HCT116 (cell line): Measurements from ENCODE around the gene CHI3L2. TPM values are rescaled to one million over a fixed set of nuclear protein-coding genes. Genes with fewer than 3 reads are reported as not detected.

Experiments used
- ATAC-seq: fragments of 200-7000 bp; cut with Tn5 transposase; 2 replicates; pipeline ENCODE4 v1.9.1; 2020; ENCODE audit warnings: mild to moderate bottlenecking, moderate library complexity
- BruUV-seq: library from RNA; stranded (reverse); fragments of 400-500 nt; replicated peaks from 2 replicates; lab custom pipeline; 2021; lab: Mats Ljungman, UMichigan
- CTCF ChIA-PET: fragments of 300-600 bp; sonication (Branson Sonifier 250); formaldehyde crosslinking; loops from one replicate; lab custom pipeline; 2021; ENCODE audit warnings: antibody characterized with exemption; lab: Charles Lee
- POLR2A ChIA-PET: fragments of 300-600, 350-600 bp; sonication (Branson Sonifier 250); formaldehyde crosslinking; loops from one replicate; lab custom pipeline; 2021; ENCODE audit warnings: antibody characterized with exemption; lab: Charles Lee
- RAD21 ChIA-PET, 2 experiments: fragments of 300-600 bp; sonication (Branson Sonifier 250); formaldehyde crosslinking; loops; one replicate each; lab custom pipeline; 2023; ENCODE audit warnings: low total read pairs in 2 of 2; ENCODE audit not compliant: uncharacterized antibody in 2 of 2, unreplicated experiment in 2 of 2, low non-redundant PET in 1 of 2; lab: Charles Lee
- DNase-seq: peaks from one replicate; pipeline ENCODE4 v3.0.0-alpha.2; 2010; ENCODE audit warnings: low read depth, low spot score
- H2AFZ ChIP-seq: fragments of 200-600 bp; shearing (Covaris generic), sonication (generic); 2 replicates; pipeline ENCODE4 v1.6.1; 2017; ENCODE audit warnings: low read depth, mixed run types, mixed read lengths, antibody characterized with exemption, low read length; ENCODE audit not compliant: poor library complexity, severe bottlenecking
- H3K27ac ChIP-seq: 2 replicates; pipeline ENCODE4 v1.5.1; 2012; ENCODE audit warnings: low read depth, low read length
- H3K27me3 ChIP-seq: fragments of 200-600 bp; sonication (generic); 2 replicates; pipeline ENCODE4 v1.6.1; 2016; ENCODE audit warnings: mixed run types, low read length, mixed read lengths; ENCODE audit not compliant: insufficient read depth
- H3K36me3 ChIP-seq, 2 experiments: fragments of 200-500 bp in 1 of 2; fragments of 200-600 bp in 1 of 2; sonication (Bioruptor generic) in 1 of 2; sonication (generic) in 1 of 2; 2 replicates each; pipeline versions ENCODE4 v1.5.1 to v1.6.1; 2014 to 2016; ENCODE audit warnings: low read length in 2 of 2, inconsistent platforms in 1 of 2, mixed read lengths in 1 of 2, mixed run types in 1 of 2; ENCODE audit not compliant: insufficient read depth in 2 of 2, control insufficient read depth in 1 of 2
- H3K4me1 ChIP-seq, 2 experiments: fragments of 200-600 bp in 1 of 2; sonication (generic) in 1 of 2; 2 replicates each; pipeline versions ENCODE4 v1.5.1 to v1.6.1; 2012 to 2017; ENCODE audit warnings: low read length in 2 of 2, inconsistent platforms in 1 of 2, mild to moderate bottlenecking in 1 of 2, mixed read lengths in 1 of 2, mixed run types in 1 of 2, moderate library complexity in 1 of 2; ENCODE audit not compliant: insufficient read depth in 2 of 2, control insufficient read depth in 1 of 2
- H3K4me2 ChIP-seq: fragments of 200-600 bp; sonication (generic); 2 replicates; pipeline ENCODE4 v1.6.1; 2017; ENCODE audit warnings: mixed run types, low read length, mixed read lengths
- H3K4me3 ChIP-seq, 2 experiments: fragments of 200-600 bp in 1 of 2; sonication (generic) in 1 of 2; replicated peaks in 1 of 2; 2 replicates each; pipeline ENCODE4 v1.5.1; 2011 to 2016; ENCODE audit warnings: low read length in 2 of 2, control low read depth in 1 of 2, low read depth in 1 of 2, mild to moderate bottlenecking in 1 of 2, mixed read lengths in 1 of 2, mixed run types in 1 of 2
- H3K79me2 ChIP-seq: fragments of 200-600 bp; sonication (generic); 2 replicates; pipeline ENCODE4 v1.6.1; 2017; ENCODE audit warnings: mild to moderate bottlenecking, mixed run types, low read length, moderate library complexity, mixed read lengths; ENCODE audit not compliant: insufficient read depth
- H3K9ac ChIP-seq: fragments of 200-600 bp; sonication (generic); 2 replicates; pipeline ENCODE4 v1.6.1; 2016; ENCODE audit warnings: low read length, mixed read lengths
- H3K9me2 ChIP-seq: fragments of 200-600 bp; sonication (generic), shearing (Covaris generic); 2 replicates; pipeline ENCODE4 v1.6.1; 2017; ENCODE audit warnings: mixed run types, mild to moderate bottlenecking, moderate library complexity; ENCODE audit not compliant: insufficient read depth
- H3K9me3 ChIP-seq, 2 experiments: fragments of 200-500 bp in 1 of 2; fragments of 200-600 bp in 1 of 2; sonication (Bioruptor generic) in 1 of 2; sonication (generic) in 1 of 2; 2 replicates each; pipeline ENCODE4 v1.6.1; 2014 to 2017; ENCODE audit warnings: low read length in 2 of 2, mixed read lengths in 2 of 2, inconsistent platforms in 1 of 2, low read depth in 1 of 2, mild to moderate bottlenecking in 1 of 2, mixed run types in 1 of 2, moderate library complexity in 1 of 2; ENCODE audit not compliant: control insufficient read depth in 1 of 2, insufficient read depth in 1 of 2
- H4K20me1 ChIP-seq: fragments of 200-600 bp; sonication (generic), shearing (Covaris generic); 2 replicates; pipeline ENCODE4 v1.6.1; 2017; ENCODE audit warnings: mixed run types, mild to moderate bottlenecking, moderate library complexity; ENCODE audit not compliant: insufficient read depth
- ATF3 ChIP-seq: IDR thresholded peaks from 2 replicates; pipeline ENCODE4 v1.6.1; 2012
- CBX3 ChIP-seq: IDR thresholded peaks from 2 replicates; pipeline ENCODE4 v1.6.1; 2012; ENCODE audit warnings: low read depth
- CEBPB ChIP-seq: IDR thresholded peaks from 2 replicates; pipeline ENCODE4 v1.6.1; 2012; ENCODE audit warnings: low read depth
- EGR1 ChIP-seq: IDR thresholded peaks from 2 replicates; pipeline ENCODE4 v1.6.1; 2012; ENCODE audit warnings: low read depth
- EZH2 ChIP-seq: fragments of 200-600 bp; sonication (generic); IDR thresholded peaks from 2 replicates; pipeline ENCODE4 v1.6.1; 2017; ENCODE audit warnings: antibody characterized with exemption, mixed run types
- EZH2phosphoT487 ChIP-seq: fragments of 200-600 bp; IDR thresholded peaks from 2 replicates; pipeline ENCODE4 v1.6.1; 2018; ENCODE audit warnings: antibody characterized with exemption, borderline replicate concordance
- FOSL1 ChIP-seq: IDR thresholded peaks from 2 replicates; pipeline ENCODE4 v1.6.1; 2012; ENCODE audit warnings: low read depth
- JUND ChIP-seq: IDR thresholded peaks from 2 replicates; pipeline ENCODE4 v1.6.1; 2012
- MAX ChIP-seq: IDR thresholded peaks from 2 replicates; pipeline ENCODE4 v1.6.1; 2012
- POLR2AphosphoS5 ChIP-seq: IDR thresholded peaks from 2 replicates; pipeline ENCODE4 v1.6.1; 2011; ENCODE audit warnings: mild to moderate bottlenecking, low read depth, low read length, moderate library complexity
- RAD21 ChIP-seq: IDR thresholded peaks from 2 replicates; pipeline ENCODE4 v1.6.1; 2012; ENCODE audit warnings: low read depth, mild to moderate bottlenecking
- REST ChIP-seq: IDR thresholded peaks from 2 replicates; pipeline ENCODE4 v1.6.1; 2012; ENCODE audit warnings: low read depth
- SIN3A ChIP-seq: IDR thresholded peaks from 2 replicates; pipeline ENCODE4 v1.6.1; 2012; ENCODE audit warnings: low read depth
- SP1 ChIP-seq: IDR thresholded peaks from 2 replicates; pipeline ENCODE4 v1.6.1; 2012; ENCODE audit warnings: low read depth
- SRF ChIP-seq: IDR thresholded peaks from 2 replicates; pipeline ENCODE4 v1.6.1; 2012; ENCODE audit warnings: low read depth
- ZFX ChIP-seq: fragments of 450-650 bp; IDR thresholded peaks from 2 replicates; pipeline ENCODE4 v1.6.1; 2017
- intact Hi-C: fragments of 100-400 bp; cut with micrococcal nuclease; formaldehyde crosslinking; loops from 2 replicates; pipeline ENCODE4 v1.10.0; 2022
- total RNA-seq: library from RNA; stranded (reverse); gene quantifications from one replicate; pipeline ENCODE4 v1.2.1, GENCODE V29; 2021; ENCODE audit not compliant: unreplicated experiment

Gene CHI3L2
- total RNA-seq, 1 experiment from 2014 or later: not detected

- ChIA-PET POLR2A (no interaction called here), RAD21 (no interaction called here), CTCF (no interaction called here)
- H3K36me3 ChIP-seq: peaks cover 0 to 32% of the 10 kb centered on the region in 2 experiments; a peak in 3 of 4 replicates
- intact Hi-C loops: no loop called here
- H3K27ac ChIP-seq: no peak overlapping the region
- TF ChIP-seq SRF (no peak), EZH2phosphoT487 (no peak), MAX (no peak), CEBPB (no peak), CBX3 (no peak), ATF3 (no peak), ZFX (no peak), RAD21 (no peak), EZH2 (no peak), FOSL1 (no peak), REST (no peak), EGR1 (no peak), JUND (no peak), POLR2AphosphoS5 (no peak), SP1 (no peak), SIN3A (no peak)
- H3K4me2 ChIP-seq: no peak overlapping the region
- no peaks in the 10 kb centered on the region for H3K4me1 ChIP-seq
- no peaks in the 10 kb centered on the region for H3K9me2 ChIP-seq
- no peak overlapping the region for H3K4me3 ChIP-seq
- H3K79me2 ChIP-seq: no peaks in the 10 kb centered on the region
- H3K9me3 ChIP-seq: no peaks in the 10 kb centered on the region
- no peaks in the 10 kb centered on the region for H3K27me3 ChIP-seq
- no peak for ATAC-seq
- DNase-seq: no peak
- H4K20me1 ChIP-seq: no peaks in the 10 kb centered on the region
- no peak overlapping the region for H2AFZ ChIP-seq
- no peak overlapping the region for H3K9ac ChIP-seq
- no TSS peak for BruUV-seq
These were observed 33.6 kb upstream of the CHI3L2 start for GRCh38 chr1:111193712-111194480.
